ENCODE measurements around the gene TBX2.

TBX2 gene

DNA sequence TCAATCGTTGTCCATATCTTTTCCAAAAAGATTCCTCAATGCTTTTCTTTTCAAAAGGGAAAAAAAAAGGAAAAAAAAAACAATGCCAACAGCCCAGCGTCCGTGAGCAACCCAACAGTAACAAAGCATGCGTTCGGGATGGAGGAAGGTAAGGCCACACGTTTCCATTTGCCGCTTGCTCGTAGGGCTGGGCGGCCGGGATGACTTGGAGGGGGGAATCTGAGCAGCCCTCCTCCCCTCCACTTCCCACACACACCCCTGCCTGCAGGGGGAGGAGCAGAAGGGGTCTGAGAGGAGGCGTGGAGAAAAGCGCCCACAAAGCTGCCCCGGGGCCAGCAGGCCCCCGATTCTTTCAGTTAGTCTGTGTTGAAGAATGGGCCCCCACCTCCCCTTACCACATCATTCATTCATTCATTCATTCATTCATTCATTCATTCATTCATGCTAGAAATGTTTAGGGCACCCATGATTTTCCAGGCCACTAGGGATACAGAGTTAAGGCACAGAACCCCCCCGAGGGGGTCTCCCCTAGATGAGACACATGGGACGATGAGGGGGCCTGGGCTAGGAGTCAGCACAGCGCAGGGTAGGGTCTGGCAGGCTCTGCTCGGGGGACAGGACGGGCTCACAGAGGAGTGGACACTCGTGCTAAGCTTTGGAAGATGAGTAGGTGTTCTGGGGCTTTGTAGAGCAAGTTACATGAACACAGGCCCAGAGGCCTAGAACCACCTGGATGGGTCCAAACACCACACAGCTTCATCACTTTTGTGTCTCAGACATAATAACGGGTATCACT lies 10.9 kb upstream of the TBX2 start:
- DNase-seq: no peak

- peak; percentile 11 for DNase-seq
Observed at GRCh38 chr17:61389670-61390478, 9.8 kb upstream of the TBX2 start.

- DNase-seq: no peak
Observed at GRCh38 chr17:61390479-61390791, 9.2 kb upstream of the TBX2 start.

DNA sequence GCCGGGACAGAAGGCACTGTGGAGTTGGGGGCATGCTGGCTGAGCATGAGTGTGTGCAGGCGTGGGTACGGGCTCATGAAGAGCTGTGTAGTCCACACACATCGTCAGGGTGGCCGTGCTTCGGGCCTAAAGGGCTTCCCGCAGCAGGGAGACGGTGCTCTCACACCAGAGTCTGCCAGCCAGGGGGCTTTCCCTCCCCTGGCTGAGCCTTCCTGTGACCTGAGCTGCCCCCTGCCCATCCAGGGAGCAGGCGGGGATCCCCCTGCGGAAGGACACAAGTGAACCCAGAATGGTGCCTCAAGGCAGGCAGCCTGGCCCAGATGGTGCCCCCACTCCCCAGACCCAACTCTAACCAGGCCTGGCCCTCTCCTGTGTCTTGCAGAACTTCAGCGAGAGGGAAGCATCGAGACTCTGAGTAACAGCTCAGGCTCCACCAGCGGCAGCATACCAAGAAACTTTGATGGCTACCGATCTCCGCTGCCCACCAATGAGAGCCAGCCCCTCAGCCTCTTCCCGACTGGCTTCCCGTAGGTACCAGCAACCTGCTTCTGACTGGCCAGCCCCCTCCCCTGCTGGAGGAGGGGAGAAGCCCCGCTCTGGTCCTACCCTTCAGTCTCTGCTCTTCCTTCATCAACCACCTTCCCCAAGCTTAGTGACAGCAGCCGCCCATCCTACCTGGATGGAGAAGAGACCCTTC lies 7.9 kb upstream of the TBX2 start:
- no peak for DNase-seq

GRCh38 chr17:61392679-61393078 lies 7.0 kb upstream of the TBX2 start:
- DNase-seq: no peak

DNA sequence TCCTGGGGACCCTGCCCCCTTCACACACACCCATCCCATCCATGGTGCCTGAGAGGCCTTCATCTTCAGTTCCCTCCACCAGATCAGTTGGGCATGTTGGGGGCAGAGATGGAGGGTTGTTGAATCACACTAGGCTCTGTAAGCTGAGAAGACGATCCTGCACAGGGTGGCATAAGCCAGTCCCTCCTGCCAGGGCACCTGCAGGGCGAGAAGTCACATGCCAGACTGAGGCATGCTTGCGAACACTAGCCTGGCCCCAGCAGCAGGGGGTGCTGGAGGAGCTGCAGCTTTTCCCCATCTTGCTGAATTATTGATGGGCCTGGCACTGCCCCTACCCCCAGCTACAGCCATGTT lies 6.1 kb upstream of the TBX2 start:
- no peak for DNase-seq

DNA sequence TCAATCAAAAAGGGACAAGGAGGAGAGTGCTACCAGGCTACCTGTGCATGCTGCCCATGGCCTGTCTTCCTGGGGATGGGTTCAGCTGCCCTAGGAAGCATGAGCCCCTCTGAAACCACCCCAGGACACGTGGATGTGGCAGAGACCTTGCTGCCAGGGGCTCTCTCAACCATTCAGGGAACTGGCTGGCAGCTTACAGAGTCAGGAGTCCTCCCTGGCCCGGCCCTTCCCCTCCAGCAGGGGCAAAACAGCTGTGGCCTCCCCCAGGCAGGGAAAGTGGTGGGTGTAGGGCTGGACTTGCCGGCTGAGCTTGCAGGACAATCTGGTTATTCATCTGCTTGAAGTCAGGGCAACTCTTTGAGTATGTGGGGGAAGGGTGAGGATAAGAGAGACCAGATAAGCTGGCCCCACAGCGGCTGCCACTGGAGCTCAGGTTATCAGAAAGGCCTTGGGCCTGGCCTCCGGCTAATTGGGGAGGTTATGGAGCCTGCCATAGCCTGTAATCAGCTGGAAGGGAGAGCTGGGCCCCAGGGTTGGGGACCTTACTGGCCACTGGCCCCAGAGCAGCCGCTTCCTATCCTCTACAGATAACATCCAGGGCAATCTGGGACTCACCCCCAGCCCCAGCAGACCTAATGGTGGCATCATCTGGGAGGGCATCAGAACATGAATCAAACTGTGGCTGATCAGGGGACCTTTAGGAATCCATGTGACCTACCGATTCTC lies 5.6 kb upstream of the TBX2 start:
- no peak for DNase-seq

DNA sequence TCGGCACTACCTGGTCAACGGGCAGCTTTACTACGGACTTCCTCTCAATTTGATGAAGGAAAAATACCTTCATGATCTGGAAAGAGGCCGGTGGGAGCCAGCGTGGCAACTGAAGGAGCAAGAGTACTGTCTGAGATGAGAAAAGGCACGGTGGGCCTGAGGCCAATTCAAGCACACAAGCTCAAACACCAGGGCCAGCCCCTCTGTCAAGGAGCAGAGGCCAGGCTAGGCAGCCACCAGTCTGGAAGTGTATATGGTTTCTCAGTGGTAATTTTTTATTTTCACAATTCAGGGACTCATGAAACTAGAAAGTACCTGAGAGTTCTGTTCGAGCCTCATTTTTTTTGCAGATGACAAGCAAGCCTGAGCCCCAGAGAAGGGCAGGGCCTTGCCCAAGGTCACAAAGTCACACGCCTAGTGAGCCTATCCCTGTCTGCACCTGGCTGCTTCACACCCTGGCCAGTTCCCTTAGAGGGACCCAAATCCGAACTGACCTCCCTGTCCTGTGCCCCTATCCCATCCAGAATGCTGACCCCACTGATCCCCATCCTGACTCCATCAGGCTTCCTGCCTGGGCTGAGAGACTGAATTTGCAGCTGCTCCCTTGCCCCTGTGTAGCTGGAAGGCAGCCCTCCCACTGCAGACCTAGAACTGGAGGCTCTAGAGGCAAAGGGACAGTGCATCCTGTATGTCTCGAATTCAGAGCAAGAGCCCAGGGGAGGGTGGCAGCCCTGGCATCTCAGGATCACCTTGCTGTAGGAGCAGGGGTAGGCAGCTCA lies 4.8 kb upstream of the TBX2 start:
- DNase-seq: no peak

GRCh38 chr17:61395409-61395982 lies 4.1 kb upstream of the TBX2 start:
- no peak for DNase-seq

GRCh38 chr17:61395983-61396585 lies 3.6 kb upstream of the TBX2 start:
- DNase-seq: no peak

DNA sequence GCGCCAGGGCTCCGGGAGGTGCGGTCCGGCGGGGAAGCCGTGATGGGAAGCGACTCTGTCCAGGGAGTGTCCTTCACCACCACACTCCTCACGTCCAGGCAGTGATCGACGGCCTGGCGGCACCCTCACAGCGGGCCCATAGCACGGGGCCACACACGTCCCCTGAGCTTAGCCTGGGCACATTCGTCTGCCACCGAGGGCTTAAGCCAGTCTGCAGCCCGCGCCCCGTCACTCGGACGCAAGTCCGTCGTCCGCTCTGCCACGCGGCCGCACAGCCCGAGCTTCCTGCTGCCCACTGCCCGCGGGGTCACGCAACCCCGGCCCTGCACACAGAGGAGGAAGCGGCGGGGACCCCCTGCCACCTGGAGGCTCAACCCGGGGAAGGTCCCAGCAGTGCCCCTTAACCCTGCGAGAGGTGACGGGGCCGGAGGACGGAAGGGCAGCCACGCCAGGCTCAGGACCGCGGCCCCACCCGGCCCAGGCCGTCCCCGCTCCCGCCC lies 3.0 kb upstream of the TBX2 start:
- no peak for DNase-seq

- no peak for DNase-seq
Observed at GRCh38 chr17:61397086-61397842, 2.4 kb upstream of the TBX2 start.

DNA sequence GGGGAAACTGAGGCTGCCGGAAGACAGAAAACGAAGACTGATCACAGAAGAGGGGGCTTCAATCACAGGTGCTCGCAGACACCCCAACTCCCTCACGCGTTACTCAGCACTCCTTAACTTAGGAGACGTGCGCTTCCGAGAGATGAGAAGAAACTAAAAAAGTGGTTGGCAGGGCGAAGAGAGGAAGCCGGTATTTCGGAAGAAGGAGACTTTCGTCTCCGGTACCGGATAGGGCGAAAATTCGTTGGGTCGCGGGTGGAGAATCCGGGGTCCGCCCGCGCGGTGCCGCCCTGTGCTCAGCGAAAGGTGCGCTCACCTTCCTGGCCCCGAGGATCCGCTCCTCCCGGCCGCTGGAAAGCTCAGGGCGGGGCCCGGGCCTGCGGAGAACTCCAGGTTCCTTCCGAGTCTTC lies 917 bp upstream of the TBX2 start:
- no peak for DNase-seq

- no peak for DNase-seq
Observed at GRCh38 chr17:61400066-61400716, 548 bp downstream of the TBX2 start.

GRCh38 chr17:61400717-61401388 lies 1.2 kb downstream of the TBX2 start:
- peak; percentile 16 for DNase-seq

DNA sequence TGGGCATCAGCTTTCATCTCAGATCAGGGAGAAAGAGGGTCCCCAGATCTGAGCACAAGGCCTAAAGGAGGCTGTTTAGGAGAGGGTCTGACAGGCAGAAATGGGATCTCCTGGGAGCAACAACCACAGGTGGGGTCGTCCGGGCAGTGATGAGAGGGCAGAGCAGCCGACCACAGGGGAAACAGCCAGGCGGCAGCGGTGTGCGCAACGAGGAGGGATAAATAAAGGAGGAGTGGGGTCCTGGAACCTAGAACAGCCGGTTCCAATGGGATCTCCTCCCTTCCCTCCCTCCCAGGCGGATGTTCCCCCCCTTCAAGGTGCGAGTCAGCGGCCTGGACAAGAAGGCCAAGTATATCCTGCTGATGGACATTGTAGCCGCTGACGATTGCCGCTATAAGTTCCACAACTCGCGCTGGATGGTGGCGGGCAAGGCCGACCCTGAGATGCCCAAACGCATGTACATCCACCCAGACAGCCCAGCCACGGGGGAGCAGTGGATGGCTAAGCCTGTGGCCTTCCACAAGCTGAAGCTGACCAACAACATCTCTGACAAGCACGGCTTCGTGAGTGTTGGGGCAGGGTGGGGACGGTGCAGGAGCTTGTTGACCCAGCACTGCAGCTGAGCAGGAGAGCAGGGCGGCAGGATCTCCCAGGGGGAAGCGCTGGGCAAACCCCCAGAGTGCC lies 1.9 kb downstream of the TBX2 start:
- DNase-seq: no peak

DNA sequence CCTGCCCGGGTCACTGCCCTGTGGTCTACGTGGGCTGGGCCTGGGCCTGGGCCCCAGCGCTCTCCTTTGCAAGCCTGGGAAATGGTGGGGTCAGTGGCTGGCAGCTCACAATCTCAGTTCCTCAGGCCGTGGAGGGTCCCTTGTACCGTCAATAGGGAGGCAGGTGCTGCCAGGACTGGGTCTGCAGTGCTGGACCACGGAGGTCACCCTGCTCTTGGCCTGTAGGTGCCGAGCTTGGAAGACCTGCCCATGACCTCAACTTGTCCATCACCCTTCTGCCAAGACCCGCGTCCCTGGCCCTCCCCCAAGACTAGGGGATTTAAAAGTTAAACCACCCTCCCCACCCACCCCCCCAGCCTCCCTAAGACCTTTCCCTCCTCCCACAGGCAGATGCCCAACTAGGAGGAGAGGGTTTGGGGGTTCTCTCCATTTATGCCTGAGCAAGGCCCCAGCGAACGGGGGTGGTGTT lies 2.5 kb downstream of the TBX2 start:
- DNase-seq: no peak

- peak; percentile 72 for DNase-seq
Observed at GRCh38 chr17:61402978-61403800, 3.5 kb downstream of the TBX2 start.

All from NCI-H510A treated with DMSO at 0.1 percent for 48 hours (cell line).